HepG2 (cell line): Measurements from ENCODE around the gene RHBDD2. TPM values are rescaled to one million over a fixed set of nuclear protein-coding genes. Genes with fewer than 3 reads are reported as not detected.
A peak's percentile ranks its signal among the peaks of the same experiment; 100 is the strongest.

Source experiments
- AGO1 ChIP-seq: fragments of 200-400 bp; formaldehyde crosslinking; IDR thresholded peaks from 2 replicates; pipeline ENCODE4 v1.6.1; 2017; ENCODE audit warnings: mild to moderate bottlenecking, low read depth, low read length, moderate library complexity; ENCODE audit not compliant: poor library complexity, severe bottlenecking
- AGO2 ChIP-seq: fragments of 200-400 bp; formaldehyde crosslinking; optimal IDR thresholded peaks from 2 replicates; pipeline ENCODE3; 2017; ENCODE audit warnings: mild to moderate bottlenecking, low read depth, low read length, moderate library complexity
- CBX1 ChIP-seq: IDR thresholded peaks from one replicate; pipeline ENCODE4 v1.6.1; 2016; ENCODE audit warnings: antibody characterized with exemption, low read depth
- CENPT ChIP-seq: sonication (generic); formaldehyde crosslinking; IDR thresholded peaks from 2 replicates; pipeline ENCODE4 v1.8.0; 2022; ENCODE audit warnings: low read depth, mild to moderate bottlenecking, moderate library complexity, missing genetic modification reagents
- CSRNP2 ChIP-seq: sonication (generic); formaldehyde crosslinking; conservative IDR thresholded peaks from 2 replicates; pipeline ENCODE4 v1.8.0; 2022; ENCODE audit warnings: low read depth, missing genetic modification reagents
- ETV5 ChIP-seq: IDR thresholded peaks from 2 replicates; pipeline ENCODE4 v1.6.1; 2018; ENCODE audit warnings: missing biosample characterization, missing genetic modification reagents, inconsistent platforms, borderline replicate concordance
- FOXP1 ChIP-seq, 2 experiments: fragments of 450-650 bp in 1 of 2; IDR thresholded peaks; 2 replicates each; pipeline ENCODE4 v1.6.1; 2017 to 2018; ENCODE audit warnings: antibody characterized with exemption in 1 of 2
- HNF4G ChIP-seq, 2 experiments: sonication (generic) in 1 of 2; formaldehyde crosslinking in 1 of 2; IDR thresholded peaks; 2 replicates each; pipeline versions ENCODE4 v1.4.0 to v1.6.1; 2011 to 2020; ENCODE audit warnings: borderline replicate concordance in 2 of 2, low read depth in 2 of 2, mild to moderate bottlenecking in 2 of 2, low read length in 1 of 2, missing genetic modification reagents in 1 of 2, moderate library complexity in 1 of 2
- ISX ChIP-seq: sonication (generic); formaldehyde crosslinking; conservative IDR thresholded peaks from 2 replicates; pipeline ENCODE4 v1.5.0; 2020; ENCODE audit warnings: missing genetic modification reagents
- NCOR1 ChIP-seq: fragments of 200-600 bp; sonication (generic); IDR thresholded peaks from 2 replicates; pipeline ENCODE4 v1.7.0; 2017; ENCODE audit warnings: antibody characterized with exemption, low read length, borderline replicate concordance
- RXRA ChIP-seq: sonication (generic); formaldehyde crosslinking; IDR thresholded peaks from 2 replicates; pipeline ENCODE4 v1.5.1; 2020; ENCODE audit warnings: missing genetic modification reagents
- SALL1 ChIP-seq: sonication (generic); formaldehyde crosslinking; IDR thresholded peaks from 2 replicates; pipeline ENCODE4 v1.8.0; 2022; ENCODE audit warnings: mild to moderate bottlenecking, missing genetic modification reagents
- SNAPC5 ChIP-seq: sonication (generic); formaldehyde crosslinking; IDR thresholded peaks from 2 replicates; pipeline ENCODE4 v1.8.1; 2023; ENCODE audit warnings: mild to moderate bottlenecking, missing genetic modification reagents, borderline replicate concordance
- SOX13 ChIP-seq, 3 experiments: fragments of 450-650 bp in 1 of 3; sonication (generic) in 1 of 3; formaldehyde crosslinking in 1 of 3; IDR thresholded peaks in 2 of 3; conservative IDR thresholded peaks in 1 of 3; 2 replicates each; pipeline versions ENCODE4 v1.5.0 to v1.6.1; 2016 to 2020; ENCODE audit warnings: antibody characterized with exemption in 1 of 3, mild to moderate bottlenecking in 1 of 3, missing compliant biosample characterization in 1 of 3, missing genetic modification reagents in 1 of 3, moderate library complexity in 1 of 3
- SRSF4 ChIP-seq: fragments of 200-400 bp; formaldehyde crosslinking; IDR thresholded peaks from one replicate; pipeline ENCODE4 v1.6.1; 2018; ENCODE audit warnings: mild to moderate bottlenecking, low read depth, low read length, moderate library complexity; ENCODE audit not compliant: poor library complexity, severe bottlenecking
- TAF15 ChIP-seq: fragments of 200-400 bp; formaldehyde crosslinking; IDR thresholded peaks from one replicate; pipeline ENCODE4 v1.6.1; 2018; ENCODE audit warnings: mild to moderate bottlenecking, low read depth, low read length; ENCODE audit not compliant: poor library complexity, severe bottlenecking
- ZBTB8A ChIP-seq: sonication (generic); formaldehyde crosslinking; IDR thresholded peaks from 2 replicates; pipeline ENCODE4 v1.4.0; 2020; ENCODE audit warnings: mild to moderate bottlenecking, low read depth, missing genetic modification reagents, borderline replicate concordance
- ZMYM2 ChIP-seq: sonication (generic); formaldehyde crosslinking; IDR thresholded peaks from 2 replicates; pipeline ENCODE4 v1.8.0; 2022; ENCODE audit warnings: mild to moderate bottlenecking, missing genetic modification reagents
- ZNF232 ChIP-seq: sonication (generic); formaldehyde crosslinking; IDR thresholded peaks from 2 replicates; pipeline ENCODE4 v1.4.0; 2020; ENCODE audit warnings: missing genetic modification reagents, borderline replicate concordance
- ZNF280D ChIP-seq: sonication (generic); formaldehyde crosslinking; IDR thresholded peaks from 2 replicates; pipeline ENCODE4 v1.5.1; 2020; ENCODE audit warnings: mild to moderate bottlenecking, missing genetic modification reagents
- ZNF441 ChIP-seq: sonication (generic); formaldehyde crosslinking; IDR thresholded peaks from 2 replicates; pipeline ENCODE4 v1.7.0; 2021; ENCODE audit warnings: missing genetic modification reagents, borderline replicate concordance
- polyA plus RNA-seq, 8 experiments: library from polyadenylated mRNA; depleted of rRNA in 3 of 8; stranded (reverse) in 7 of 8; unstranded in 1 of 8; fragments of >200 nt; fragmentation: Illumina TruSeq in 4 of 8; extraction: Trizol in 4 of 8; gene quantifications; 2 replicates each; pipeline versions ENCODE4 v1.2.1 to v1.2.3, GENCODE V29; 2011 to 2016; ENCODE audit warnings: low read depth in 4 of 8, missing spikeins in 1 of 8, mixed read lengths in 1 of 8; ENCODE audit not compliant: insufficient read depth in 1 of 8
- total RNA-seq, 5 experiments: library from RNA; depleted of rRNA; stranded (reverse); fragments of >200 nt; fragmentation: Illumina TruSeq; extraction: Trizol; gene quantifications; 2 replicates each; pipeline ENCODE4 v1.2.3, GENCODE V29; 2016; ENCODE audit warnings: low read depth in 1 of 5

RHBDD2 gene
- total and polyA plus RNA-seq, 2 of the 13 experiments (the other 11 are each of a cell fraction or from before 2014, with no cell fraction given): 23.1 to 26.4 TPM

- TF ChIP-seq CENPT (CRISPR knock-in tag) (0 out of 2 replicates have a peak, but pooled peaks have one; percentile 3), ZMYM2 (CRISPR knock-in tag) (no peak), ZNF441 (no peak; the same call in 1 of the 2 replicates), ZNF232 (CRISPR knock-in tag) (no peak), ZBTB8A (no peak), CBX1 (no peak), ZNF280D (no peak), SNAPC5 (no peak), AGO1 (no peak), ISX (no peak), SOX13 (IDR thresholded peaks at IDR 0.05) (no peak), SOX13 (CRISPR knock-in tag; conservative IDR thresholded peaks at IDR 0.05 in 1 of 2, IDR thresholded peaks at IDR 0.05 in 1 of 2) (peak in 1 of 2 experiments; percentile 40; a peak in 1 of 4 replicates), TAF15 (no peak), FOXP1 (IDR thresholded peaks at IDR 0.05) (no peak), FOXP1 (CRISPR knock-in tag; IDR thresholded peaks at IDR 0.05) (peak; percentile 23; the same call in 1 of the 2 replicates), RXRA (CRISPR knock-in tag) (peak; percentile 65; the same call in 1 of the 2 replicates), AGO2 (peak; percentile 84), HNF4G (IDR thresholded peaks at IDR 0.05; ENCODE audit: borderline replicate concordance, low read depth, low read length) (peak; percentile 38; the same call in 1 of the 2 replicates), HNF4G (CRISPR knock-in tag; IDR thresholded peaks at IDR 0.05; ENCODE audit: borderline replicate concordance, low read depth) (no peak), SRSF4 (no peak), CSRNP2 (CRISPR knock-in tag) (no peak), ETV5 (0 out of 2 replicates have a peak, but pooled peaks have one; percentile 18), NCOR1 (peak; percentile 61; the same call in 1 of the 2 replicates), SALL1 (peak; percentile 17)
Measured at GRCh38 chr7:75915416-75916156, 36.8 kb downstream of the RHBDD2 start (continued).
